HG03045 (cell line): ENCODE data around the gene NCAM1.

Experiments used
- ATAC-seq: cut with Tn5 transposase; IDR thresholded peaks from one replicate; pipeline ENCODE4 v1.9.1; 2021; ENCODE audit warnings: mild to moderate bottlenecking, moderate library complexity; ENCODE audit not compliant: unreplicated experiment

Gene NCAM1

DNA sequence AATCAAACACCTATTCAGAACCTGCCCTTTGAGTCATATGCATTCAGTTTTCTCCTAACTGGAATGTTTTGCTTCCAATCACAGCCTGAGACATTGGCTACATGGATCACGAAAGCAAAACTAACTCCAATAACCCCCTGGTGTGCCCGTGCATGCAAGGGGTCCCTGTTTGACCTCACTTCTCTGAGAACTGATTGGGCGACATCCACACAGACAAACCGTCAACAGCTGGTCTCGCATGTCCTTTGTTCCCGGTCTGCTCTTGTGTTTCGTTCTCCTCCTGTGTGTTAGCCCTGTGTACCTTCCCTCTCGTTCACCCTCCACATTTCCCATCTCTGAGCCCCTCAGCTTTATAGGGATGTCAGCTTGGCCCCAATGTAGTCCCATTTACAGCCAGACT, 286.0 kb downstream of the NCAM1 start:
- no peak for ATAC-seq

DNA sequence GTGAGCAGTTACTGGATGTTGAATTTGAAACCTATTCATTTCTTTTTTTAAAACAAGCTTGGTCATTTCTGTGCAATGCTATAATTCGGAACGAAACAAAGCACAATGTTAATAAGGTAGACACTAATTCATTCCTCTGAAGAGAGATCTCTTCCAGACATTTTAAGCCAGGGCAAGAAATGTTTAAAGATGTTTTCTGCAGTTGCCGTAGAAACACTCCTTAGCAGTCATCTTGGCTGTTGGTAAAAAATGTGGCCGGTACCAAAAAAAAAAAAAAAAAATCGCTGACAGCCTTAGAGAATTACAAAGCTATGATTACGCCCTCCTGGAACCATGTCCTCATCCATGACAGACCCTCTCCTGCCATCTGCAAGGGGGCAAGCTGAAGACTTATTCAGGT, 286.7 kb downstream of the NCAM1 start:
- no peak for ATAC-seq

DNA sequence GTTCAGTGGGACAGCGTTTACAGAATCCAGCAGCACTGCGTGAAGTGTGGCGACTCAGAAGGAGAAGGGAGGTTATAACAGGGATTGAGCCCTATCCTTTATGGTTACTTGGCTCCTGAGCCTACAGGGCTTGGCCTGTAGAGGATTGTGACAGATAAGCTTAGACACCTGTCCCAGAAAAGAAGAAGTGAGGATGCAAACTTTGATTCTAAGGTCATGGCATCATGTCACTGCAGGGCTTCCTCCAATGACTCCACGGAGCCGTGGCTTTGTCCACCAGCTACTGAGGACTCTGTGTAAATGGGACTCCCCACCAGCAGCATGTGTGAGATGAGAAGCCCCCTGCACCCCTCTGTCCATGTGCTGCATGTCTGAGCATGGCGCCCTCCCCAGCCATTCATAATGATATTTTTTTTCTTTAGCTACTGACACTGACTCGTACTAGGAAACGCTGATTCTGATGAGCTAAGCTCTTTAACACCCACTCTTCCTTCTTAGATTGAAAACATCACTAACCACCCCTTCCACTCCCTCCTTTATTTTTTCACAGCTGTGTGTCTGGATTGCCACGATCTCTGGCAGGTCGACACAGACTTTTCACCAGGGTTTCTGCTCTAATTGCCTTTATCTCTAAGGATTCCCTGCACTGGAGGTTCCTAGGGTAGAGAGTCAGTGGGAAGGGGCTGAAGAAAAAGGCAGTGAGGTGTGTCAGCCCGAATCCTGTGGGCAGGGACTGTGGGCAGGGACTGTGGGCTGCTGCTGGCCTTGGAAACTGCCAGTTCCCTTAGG, 287.7 kb downstream of the NCAM1 start:
- no peak for ATAC-seq

DNA sequence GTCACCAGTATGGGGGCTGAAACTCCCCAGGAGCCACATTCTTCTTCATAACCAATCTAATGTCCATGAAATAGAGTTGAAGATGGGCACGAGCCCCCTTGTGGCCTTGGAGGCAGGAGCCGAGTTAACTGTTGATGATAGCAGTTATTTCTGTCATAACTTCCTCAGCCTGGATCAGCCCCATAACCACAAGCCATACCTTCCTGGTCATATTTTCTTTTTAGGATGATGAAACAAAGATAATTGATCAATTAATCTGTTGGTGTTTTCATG, 288.2 kb downstream of the NCAM1 start:
- ATAC-seq, result no peak

DNA sequence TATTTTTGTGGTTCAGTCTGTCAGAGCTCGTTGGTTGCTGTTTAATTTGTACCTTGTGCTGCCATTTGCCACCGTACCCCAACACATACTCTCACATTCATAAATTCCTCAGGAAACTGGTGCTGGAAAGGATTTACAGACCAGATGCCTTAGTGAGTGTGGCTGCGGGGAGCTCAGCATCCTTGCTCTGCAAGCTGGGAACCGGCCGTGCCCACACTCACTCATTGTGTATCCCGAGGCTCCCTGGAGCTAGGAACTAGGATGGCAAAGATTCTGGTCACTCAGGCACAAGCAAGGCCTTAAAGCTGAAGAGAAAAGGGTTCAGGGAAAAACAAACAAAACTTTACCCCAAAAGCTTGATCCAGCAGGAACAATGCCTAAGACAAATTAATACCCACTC, 288.6 kb downstream of the NCAM1 start:
- no peak for ATAC-seq

DNA sequence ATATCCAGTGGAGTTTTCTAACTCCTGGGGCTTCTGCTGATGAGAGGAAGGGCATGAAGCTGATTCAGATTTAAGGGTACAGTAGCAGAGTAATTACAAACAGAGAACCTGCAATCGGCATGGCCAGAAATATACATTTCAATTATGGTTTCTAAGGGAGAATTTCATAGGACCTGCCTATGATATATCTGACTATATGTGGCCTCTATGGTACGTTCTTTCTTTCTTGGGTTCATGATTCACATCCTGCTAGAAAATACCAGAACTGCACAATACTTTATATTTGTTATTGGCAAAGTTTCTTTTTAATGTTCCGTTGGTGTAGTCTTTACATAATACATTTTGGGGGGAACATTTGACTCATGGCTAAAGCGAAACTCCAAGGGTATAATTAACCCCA, 290.1 kb downstream of the NCAM1 start:
- ATAC-seq, result no peak

DNA sequence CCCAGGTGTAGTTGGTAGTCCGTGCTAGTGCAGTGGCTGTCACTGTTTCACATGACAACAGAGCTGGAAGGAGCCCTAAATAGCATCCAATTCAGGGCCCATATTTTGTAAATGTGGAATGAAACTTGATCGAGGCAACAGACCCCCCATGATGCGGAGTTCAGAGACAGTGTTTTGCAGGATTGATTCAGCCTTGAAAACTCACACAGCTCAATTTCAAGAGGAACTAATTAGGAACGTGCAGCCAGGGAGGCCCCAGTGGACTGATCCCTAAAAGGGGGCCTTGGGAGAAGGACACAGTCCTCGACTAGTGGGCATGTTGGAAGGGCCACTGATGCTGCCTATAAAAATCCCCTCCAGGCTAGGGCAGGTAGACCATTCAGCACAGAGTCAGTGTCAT, 292.2 kb downstream of the NCAM1 start:
- no peak for ATAC-seq

DNA sequence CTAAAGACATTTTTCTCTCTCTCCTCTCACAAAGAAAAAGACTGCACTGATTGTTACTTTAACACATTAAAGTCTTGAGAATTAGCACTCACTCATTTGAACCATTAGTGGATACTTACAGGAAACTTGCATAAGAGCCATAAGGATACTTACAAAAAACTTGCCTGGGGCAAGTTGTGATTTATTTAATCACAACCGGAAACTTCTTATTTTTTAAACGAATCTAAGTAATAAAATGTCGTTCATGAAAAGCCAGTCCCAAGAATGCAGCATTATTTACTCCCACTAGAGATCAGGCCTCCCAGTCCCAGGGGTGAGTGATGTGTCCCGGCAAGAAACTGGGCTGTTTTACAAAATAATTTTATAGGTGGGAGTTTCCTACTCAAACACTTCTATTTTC, 293.9 kb downstream of the NCAM1 start:
- ATAC-seq, result no peak

DNA sequence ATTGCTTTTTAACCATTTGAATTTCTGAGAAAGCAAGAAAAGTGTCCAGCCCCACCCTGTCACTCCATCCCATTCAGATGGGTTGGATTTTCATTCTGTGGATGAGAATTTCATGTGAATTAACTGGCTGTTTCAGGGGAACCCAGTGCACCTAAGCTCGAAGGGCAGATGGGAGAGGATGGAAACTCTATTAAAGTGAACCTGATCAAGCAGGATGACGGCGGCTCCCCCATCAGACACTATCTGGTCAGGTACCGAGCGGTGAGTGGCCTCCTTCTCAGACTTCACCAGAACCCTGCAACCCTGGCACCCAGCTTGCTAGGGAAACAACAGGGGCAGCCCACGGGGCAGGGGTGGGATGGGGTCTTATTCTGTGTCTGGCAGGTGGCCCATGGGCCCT, 294.5 kb downstream of the NCAM1 start:
- no peak for ATAC-seq

DNA sequence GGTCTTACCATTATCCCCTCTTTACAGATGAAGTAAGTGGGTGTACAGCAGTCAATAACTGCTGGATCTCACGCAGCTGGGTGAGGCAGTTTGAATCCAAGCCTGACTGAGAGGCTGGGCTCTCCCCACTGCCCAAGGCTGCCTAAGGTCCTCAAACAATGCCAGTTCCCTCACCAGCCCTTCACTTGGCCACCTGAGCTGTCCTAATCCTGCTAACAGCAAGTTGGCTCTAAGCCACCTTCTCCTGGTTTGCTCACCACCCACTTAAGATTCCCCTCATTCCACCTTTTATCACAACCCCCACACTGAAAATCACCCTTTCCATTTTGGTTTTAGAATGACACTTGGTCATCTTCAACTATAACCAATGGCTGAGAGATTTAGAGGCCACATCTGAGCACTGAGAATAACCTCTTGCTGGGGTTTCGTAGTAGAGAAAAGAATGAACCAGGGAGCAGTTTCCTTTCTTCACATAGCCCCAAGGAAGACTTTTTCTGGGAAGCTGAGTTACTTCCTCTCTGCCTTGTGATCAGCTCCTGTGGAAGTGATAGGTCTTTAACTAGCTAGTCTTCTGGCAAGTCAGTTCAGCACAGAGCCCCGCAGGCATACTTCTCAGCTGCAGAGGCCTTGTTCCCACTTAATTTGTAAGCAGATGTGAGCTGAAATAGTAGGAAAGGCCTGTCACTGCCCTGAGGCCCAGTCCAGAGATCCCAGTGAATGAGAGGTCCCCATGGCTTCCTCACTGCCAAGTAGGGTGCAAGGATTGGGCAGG, 295.4 kb downstream of the NCAM1 start:
- ATAC-seq, result no peak

DNA sequence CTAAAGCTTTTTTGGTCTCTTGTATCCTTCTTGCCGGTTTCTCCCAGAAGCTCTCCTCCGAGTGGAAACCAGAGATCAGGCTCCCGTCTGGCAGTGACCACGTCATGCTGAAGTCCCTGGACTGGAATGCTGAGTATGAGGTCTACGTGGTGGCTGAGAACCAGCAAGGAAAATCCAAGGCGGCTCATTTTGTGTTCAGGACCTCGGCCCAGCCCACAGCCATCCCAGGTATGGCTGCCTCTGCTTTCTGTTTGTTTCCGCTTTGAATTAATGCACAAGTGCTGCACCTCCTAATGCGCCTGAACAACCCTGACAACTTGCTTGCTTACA, 298.8 kb downstream of the NCAM1 start:
- ATAC-seq, result no peak

DNA sequence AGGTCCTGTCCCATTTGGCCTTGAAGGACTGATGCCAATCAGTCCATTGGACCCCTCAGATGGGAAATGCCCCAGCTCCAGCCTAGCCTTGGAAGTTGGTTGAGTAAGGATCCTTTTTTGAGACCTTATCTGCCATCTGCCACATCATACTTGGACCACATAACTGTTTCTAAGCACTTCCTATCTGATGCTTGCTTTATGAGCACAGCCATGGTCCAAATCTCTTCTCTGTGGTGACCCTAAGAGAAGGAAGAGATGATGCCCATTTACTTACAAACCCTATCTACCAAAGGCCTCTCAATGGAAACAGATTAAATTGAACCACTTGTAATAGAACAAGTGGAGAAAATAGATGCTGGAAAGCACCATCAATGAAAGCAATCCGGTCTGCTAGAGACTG, 299.3 kb downstream of the NCAM1 start:
- ATAC-seq, result no peak

DNA sequence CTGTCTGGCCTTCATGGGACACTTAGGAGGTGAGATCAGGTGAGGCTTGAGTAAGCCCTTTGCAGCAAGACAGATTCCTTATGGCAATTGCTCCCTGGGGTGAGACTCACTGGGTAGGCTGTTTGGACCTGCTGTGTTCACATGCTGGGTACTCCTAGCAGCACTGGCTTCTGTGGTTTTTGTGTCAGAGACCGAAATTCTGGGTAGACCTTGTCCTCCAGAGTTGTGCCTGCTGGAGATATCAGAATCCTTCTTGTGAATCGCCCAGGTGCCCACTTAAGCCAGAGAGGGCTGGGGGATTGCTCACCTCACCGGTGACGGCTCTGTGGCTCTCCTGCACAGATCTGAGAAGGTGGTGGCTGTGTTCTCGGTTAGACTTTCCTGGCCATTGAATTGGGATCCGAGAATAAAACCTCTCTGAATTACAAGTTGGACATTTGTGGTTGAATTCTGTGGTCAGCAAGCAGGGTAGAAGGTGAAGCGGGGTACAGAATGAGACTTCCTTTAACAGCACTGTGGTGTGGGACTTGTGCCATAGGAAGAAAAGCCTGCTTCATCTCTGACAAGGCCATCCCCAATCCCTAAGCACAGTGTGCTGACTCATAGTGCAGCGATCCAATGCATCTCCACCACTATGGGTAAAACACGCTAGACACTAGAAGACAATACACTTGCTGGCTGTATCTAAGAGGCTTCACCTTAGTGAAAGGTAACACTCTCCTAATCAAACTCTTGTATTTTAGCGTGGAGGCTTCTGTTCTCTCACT, 300.7 kb downstream of the NCAM1 start:
- no peak for ATAC-seq

DNA sequence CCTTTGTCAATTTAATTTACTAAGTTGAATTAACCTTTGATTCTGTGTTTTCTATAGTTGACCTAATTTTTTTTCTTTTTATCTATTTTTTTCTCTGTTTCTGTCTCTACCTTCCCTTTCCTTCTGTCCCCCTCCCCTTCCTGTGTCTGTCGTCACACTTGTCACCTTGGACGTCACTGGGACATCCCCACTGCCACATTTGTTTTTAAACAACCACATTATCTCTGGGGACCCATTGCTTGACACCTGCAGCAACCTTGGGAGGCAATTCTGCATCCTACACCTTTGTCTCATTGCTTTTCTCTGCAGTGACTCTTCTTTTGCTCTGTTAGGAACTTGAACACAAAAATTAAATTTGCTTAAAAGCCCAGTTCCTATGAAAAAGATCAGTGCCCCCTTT, 301.4 kb downstream of the NCAM1 start:
- no peak for ATAC-seq

DNA sequence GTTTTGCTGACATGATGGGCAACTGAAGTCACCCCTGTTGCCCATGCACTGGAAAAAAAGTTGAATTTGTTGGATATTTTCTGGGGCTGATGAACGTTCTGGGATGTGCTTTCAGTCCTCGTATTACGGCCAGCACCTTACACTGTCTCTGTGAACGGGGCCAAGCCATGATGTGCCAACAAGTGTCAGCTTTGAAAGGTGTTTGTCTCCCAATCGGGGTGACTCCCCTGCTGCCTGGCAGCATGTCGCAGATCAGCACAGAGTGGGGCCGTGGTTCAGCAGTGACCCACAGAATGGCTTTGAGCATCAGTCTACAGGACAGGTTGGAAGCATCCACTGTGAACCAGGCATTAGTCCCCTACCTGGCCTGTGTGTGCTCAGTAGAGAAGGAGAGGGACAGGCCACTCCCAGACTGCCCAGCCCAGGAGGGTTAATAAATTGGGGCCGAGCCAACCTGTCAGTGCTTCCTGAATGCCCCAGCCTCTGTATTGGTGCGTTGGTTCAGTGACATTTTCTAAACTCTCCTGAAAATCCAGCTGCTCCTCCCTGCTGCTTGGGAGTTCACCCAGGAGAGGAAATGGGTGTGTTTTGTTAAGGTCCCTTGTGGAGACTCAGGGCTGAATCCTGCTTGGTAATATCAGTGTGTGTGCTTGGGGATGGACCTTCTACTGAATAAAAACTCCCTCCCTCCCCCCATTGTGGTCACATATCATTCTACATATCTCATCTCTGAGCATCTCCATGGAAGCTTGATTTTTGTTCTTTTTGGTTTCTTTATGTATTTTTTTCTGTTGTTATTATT, 302.4 kb downstream of the NCAM1 start:
- ATAC-seq, result no peak

DNA sequence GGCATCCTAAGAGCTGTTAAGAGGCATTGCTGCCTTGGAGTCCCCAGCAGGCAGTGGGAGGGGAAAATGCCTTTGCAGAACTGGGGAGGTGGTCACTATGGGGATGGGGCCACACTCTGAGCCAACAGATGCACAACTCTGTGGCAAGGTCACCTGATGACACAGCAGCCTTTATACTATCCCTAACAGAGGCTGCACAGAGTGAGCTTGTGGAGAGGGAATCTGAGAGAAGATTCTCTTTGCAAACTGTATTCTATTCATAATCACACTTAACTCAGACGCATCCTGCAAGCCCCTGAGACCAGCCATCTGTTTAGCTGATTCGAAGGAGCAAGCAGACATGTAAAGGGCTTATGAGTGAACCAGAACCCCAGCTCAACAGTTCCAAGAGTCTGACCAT, 304.1 kb downstream of the NCAM1 start:
- ATAC-seq, result no peak

DNA sequence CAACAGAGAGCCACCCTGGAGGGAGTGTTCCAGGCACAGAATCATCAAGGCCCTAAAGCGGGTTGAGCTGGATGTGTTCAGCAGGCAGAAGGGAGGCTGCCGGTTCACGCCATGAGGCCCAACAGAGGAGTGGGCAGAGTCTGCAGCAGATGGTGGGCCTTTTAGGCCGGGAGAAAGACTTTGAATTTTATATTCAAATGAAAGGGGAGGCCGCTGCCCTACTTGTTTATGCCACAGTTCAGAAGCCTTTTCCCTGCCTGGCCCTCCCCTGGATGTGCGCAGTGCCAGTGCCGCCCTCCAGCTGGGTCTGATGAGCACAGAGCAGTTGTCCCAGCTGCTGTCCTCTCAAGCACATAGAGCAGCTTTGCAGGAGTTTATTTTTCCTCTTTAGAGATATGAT, 306.3 kb downstream of the NCAM1 start:
- no peak for ATAC-seq

DNA sequence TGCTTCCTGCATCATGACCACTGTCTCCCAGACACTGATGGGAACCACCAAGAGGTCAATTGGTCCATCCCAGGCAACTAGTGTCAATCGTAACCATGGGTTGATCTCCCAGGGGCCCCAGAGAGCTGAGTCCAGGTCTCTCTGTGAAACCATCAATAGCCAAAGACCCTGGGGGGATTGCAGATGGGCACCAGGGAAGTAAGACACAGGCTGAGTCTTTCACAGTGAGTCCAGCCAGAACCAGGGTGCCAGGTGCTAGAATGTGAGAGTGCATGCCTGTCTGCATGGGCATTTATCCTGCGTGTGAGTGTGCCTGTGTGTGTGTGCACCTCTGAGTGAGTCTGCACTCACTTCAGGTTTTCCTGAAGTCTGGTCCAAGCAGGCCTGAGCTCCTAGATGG, 307.9 kb downstream of the NCAM1 start:
- ATAC-seq, result no peak

DNA sequence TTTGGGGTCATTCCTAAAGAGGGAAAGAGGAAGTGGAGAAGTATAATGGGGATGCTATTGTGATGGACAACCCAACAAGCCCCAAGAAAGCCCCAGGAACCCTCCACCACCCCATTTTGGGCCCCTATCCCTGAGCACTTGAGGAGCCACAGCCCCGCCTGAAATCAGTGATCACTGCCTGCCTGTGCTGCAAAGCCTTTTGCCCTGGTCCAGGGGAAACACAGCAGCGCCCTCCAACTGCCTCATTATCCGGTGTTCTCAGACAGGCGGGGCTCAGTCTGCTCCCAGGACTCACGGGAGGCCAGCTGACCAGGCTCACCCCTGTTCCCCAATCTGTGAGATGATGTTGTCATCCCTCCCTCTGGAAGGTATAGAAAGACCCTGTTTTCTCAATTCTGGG, 308.4 kb downstream of the NCAM1 start:
- ATAC-seq, result no peak

DNA sequence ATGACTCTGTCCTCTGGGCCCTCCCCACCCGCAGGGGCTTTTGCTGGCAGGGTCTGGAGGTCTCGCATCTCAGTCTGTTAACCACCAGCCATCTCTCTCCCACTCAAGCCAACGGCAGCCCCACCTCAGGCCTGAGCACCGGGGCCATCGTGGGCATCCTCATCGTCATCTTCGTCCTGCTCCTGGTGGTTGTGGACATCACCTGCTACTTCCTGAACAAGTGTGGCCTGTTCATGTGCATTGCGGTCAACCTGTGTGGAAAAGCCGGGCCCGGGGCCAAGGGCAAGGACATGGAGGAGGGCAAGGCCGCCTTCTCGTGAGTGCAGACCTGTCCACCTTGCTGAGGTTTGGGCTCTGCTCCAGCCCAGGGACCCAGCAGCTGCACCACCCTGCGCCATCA, 308.9 kb downstream of the NCAM1 start:
- ATAC-seq, result no peak

DNA sequence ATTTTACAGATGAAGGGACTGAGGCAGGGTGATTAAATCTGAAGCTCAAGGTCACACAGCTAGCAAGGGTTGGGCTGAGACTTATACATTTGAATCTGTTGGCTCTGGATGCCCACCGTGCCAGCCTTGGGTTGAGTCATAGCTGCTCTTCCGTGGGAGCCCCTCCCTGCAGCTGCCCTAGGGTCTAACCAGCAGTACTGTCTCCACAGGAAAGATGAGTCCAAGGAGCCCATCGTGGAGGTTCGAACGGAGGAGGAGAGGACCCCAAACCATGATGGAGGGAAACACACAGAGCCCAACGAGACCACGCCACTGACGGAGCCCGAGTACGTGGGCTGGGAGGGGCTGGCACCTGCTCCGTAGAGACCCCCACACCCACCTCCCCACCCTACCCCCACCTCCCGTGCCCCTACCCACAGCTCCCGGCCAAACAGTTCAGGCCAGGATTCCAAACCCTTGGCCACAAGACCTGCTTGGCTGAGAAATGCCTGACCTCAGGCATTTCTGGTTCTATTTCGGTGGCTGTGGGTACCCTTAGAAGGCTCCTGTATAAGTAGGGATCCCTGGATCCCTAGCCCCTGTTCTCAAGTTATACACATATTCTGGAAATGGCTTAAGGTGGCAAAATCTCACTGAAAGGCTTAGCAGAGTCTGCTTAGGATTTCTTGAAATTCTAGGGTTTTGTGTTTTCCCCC, 310.5 kb downstream of the NCAM1 start:
- no peak for ATAC-seq
